ENCODE results near the gene ELP2. TPM values are rescaled to one million over a fixed set of nuclear protein-coding genes. Genes with fewer than 3 reads are reported as not detected.

The ELP2 gene
- polyA plus RNA-seq, 1 experiment, result 125 TPM

- no peak for TF ChIP-seq CTCF (IDR thresholded peaks at IDR 0.05; ENCODE audit: insufficient read depth, low read depth, low read length)
- ChIA-PET POLR2A (no interaction called here), CTCF (no interaction called here)
- Histone ChIP-seq H3K36me3 (ENCODE audit: control insufficient read depth, insufficient read depth, low read length) (peaks cover 2% of the 10 kb centered on the region; the same call in 1 of the 2 replicates), H3K27me3 (ENCODE audit: control insufficient read depth, insufficient read depth, low read length) (no peaks in the 10 kb centered on the region), H3K4me3 (ENCODE audit: low read depth, low read length) (no peak overlapping the region)
- no peak for DNase-seq (ENCODE audit: low read depth)
Measured at GRCh38 chr18:36191711-36192110, 62.0 kb downstream of the ELP2 start.

GRCh38 chr18:36194600-36195315, 65.1 kb downstream of the ELP2 start:
- no peak for TF ChIP-seq CTCF (IDR thresholded peaks at IDR 0.05; ENCODE audit: insufficient read depth, low read depth, low read length)
- ChIA-PET CTCF (interaction anchor here (0.5 kb wide), 1 partner anchor 70 kb away, joined by 5 read pairs; no protein-coding TSS in a partner anchor), POLR2A (no interaction called here)
- DNase-seq (ENCODE audit: low read depth), result no peak
- H3K27me3 ChIP-seq (ENCODE audit: control insufficient read depth, insufficient read depth, low read length), result no peaks in the 10 kb centered on the region
- H3K36me3 ChIP-seq (ENCODE audit: control insufficient read depth, insufficient read depth, low read length), result peaks cover 4% of the 10 kb centered on the region
- no peak overlapping the region for H3K4me3 ChIP-seq (ENCODE audit: low read depth, low read length)

GRCh38 chr18:36195427-36196122, 65.9 kb downstream of the ELP2 start:
- DNase-seq (ENCODE audit: low read depth), result no peak
- no peak for TF ChIP-seq CTCF (IDR thresholded peaks at IDR 0.05; ENCODE audit: insufficient read depth, low read depth, low read length)
- Histone ChIP-seq H3K27me3 (ENCODE audit: control insufficient read depth, insufficient read depth, low read length) (no peaks in the 10 kb centered on the region), H3K4me3 (ENCODE audit: low read depth, low read length) (no peak overlapping the region), H3K36me3 (ENCODE audit: control insufficient read depth, insufficient read depth, low read length) (peaks cover 4% of the 10 kb centered on the region)
- CTCF ChIA-PET, result interaction anchor here (1.8 kb wide), 1 partner anchor 67 kb away, joined by 5 read pairs; the partner anchor contains the start of gene SLC39A6
- POLR2A ChIA-PET, result no interaction called here

- Histone ChIP-seq H3K27me3 (ENCODE audit: control insufficient read depth, insufficient read depth, low read length) (no peaks in the 10 kb centered on the region), H3K36me3 (ENCODE audit: control insufficient read depth, insufficient read depth, low read length) (peaks cover 4% of the 10 kb centered on the region), H3K4me3 (ENCODE audit: low read depth, low read length) (no peak overlapping the region)
- POLR2A ChIA-PET, result no interaction called here
- TF ChIP-seq CTCF (IDR thresholded peaks at IDR 0.05; ENCODE audit: insufficient read depth, low read depth, low read length), result no peak
- CTCF ChIA-PET, result interaction anchor here (1.8 kb wide), 1 partner anchor 68 kb away, joined by 5 read pairs; the partner anchor contains the start of gene SLC39A6
- no peak for DNase-seq (ENCODE audit: low read depth)
Measured at GRCh38 chr18:36196238-36196995, 66.7 kb downstream of the ELP2 start.

All from BJ (cell line).